SK-N-SH (cell line): ENCODE measurements around the gene DYNC2H1. TPM values are rescaled to one million over a fixed set of nuclear protein-coding genes. Genes with fewer than 3 reads are reported as not detected.

Experiments
- CTCF ChIA-PET: fragments of 300-600, 350-600 bp; formaldehyde crosslinking; extraction: SDS; loops from one replicate; lab custom pipeline; 2021; lab: Yijun Ruan, JAX
- POLR2A ChIA-PET: fragments of 350-600 bp; sonication (Branson Sonifier 250); formaldehyde crosslinking; extraction: SDS; loops from one replicate; lab custom pipeline; 2020; ENCODE audit warnings: antibody characterized with exemption, inconsistent platforms; lab: Yijun Ruan, JAX
- DNase-seq: peaks from one replicate; pipeline ENCODE4 v3.0.0; 2012
- H2AFZ ChIP-seq: fragments of 200-600 bp; sonication (generic); 2 replicates; pipeline ENCODE4 v1.8.1; 2016; ENCODE audit warnings: antibody characterized with exemption, mild to moderate bottlenecking, low read depth
- H3F3A ChIP-seq: fragments of 200-600 bp; sonication (generic); replicated peaks from 2 replicates; pipeline ENCODE3; 2016; ENCODE audit warnings: antibody characterized with exemption, mild to moderate bottlenecking; ENCODE audit not compliant: insufficient read depth
- H3K27ac ChIP-seq, 2 experiments: fragments of 200-500 bp in 1 of 2; fragments of 200-600 bp in 1 of 2; sonication (Bioruptor generic) in 1 of 2; sonication (generic), shearing (Covaris generic) in 1 of 2; 2 replicates each; pipeline versions ENCODE4 v1.5.1 to v1.6.1; 2014 to 2016; ENCODE audit warnings: low read depth in 2 of 2, inconsistent platforms in 1 of 2, low read length in 1 of 2, mild to moderate bottlenecking in 1 of 2, mixed read lengths in 1 of 2
- H3K27me3 ChIP-seq: fragments of 200-600 bp; sonication (generic), shearing (Covaris generic); 2 replicates; pipeline ENCODE4 v1.6.1; 2016; ENCODE audit warnings: mixed run types; ENCODE audit not compliant: insufficient read depth
- H3K36me3 ChIP-seq, 2 experiments: fragments of 200-500 bp in 1 of 2; fragments of 200-600 bp in 1 of 2; sonication (Bioruptor generic) in 1 of 2; sonication (generic) in 1 of 2; replicated peaks in 1 of 2; 2 replicates each; pipeline versions ENCODE3 to v1.5.1; 2014 to 2016; ENCODE audit warnings: low read length in 1 of 2, mild to moderate bottlenecking in 1 of 2; ENCODE audit not compliant: insufficient read depth in 2 of 2, control insufficient read depth in 1 of 2
- H3K4me1 ChIP-seq, 2 experiments: fragments of 200-500 bp in 1 of 2; fragments of 200-600 bp in 1 of 2; sonication (Bioruptor generic) in 1 of 2; sonication (generic), shearing (Covaris generic) in 1 of 2; 2 replicates each; pipeline versions ENCODE4 v1.5.1 to v1.6.1; 2014 to 2016; ENCODE audit warnings: low read depth in 1 of 2, low read length in 1 of 2, mixed run types in 1 of 2; ENCODE audit not compliant: insufficient read depth in 2 of 2, control insufficient read depth in 1 of 2
- H3K4me2 ChIP-seq: fragments of 200-600 bp; sonication (generic), shearing (Covaris generic); 2 replicates; pipeline ENCODE4 v1.6.1; 2017; ENCODE audit warnings: mixed run types
- H3K4me3 ChIP-seq, 2 experiments: fragments of 200-500 bp in 1 of 2; fragments of 200-600 bp in 1 of 2; sonication (Bioruptor generic) in 1 of 2; sonication (generic), shearing (Covaris generic) in 1 of 2; 2 replicates each; pipeline versions ENCODE4 v1.5.1 to v1.8.1; 2014 to 2016; ENCODE audit warnings: low read depth in 2 of 2, inconsistent platforms in 1 of 2, low read length in 1 of 2, mild to moderate bottlenecking in 1 of 2, mixed read lengths in 1 of 2, moderate library complexity in 1 of 2
- H3K79me2 ChIP-seq: fragments of 200-600 bp; sonication (generic); 2 replicates; pipeline ENCODE4 v1.8.1; 2017; ENCODE audit warnings: mild to moderate bottlenecking; ENCODE audit not compliant: insufficient read depth
- H3K9ac ChIP-seq: fragments of 200-600 bp; sonication (generic); 2 replicates; pipeline ENCODE4 v1.6.1; 2017; ENCODE audit warnings: mixed run types
- H3K9me2 ChIP-seq: fragments of 200-600 bp; sonication (generic); 2 replicates; pipeline ENCODE4 v1.6.1; 2017; ENCODE audit warnings: mixed run types
- H3K9me3 ChIP-seq: fragments of 200-600 bp; sonication (generic); 2 replicates; pipeline ENCODE4 v1.6.1; 2017; ENCODE audit warnings: mixed run types, mild to moderate bottlenecking, moderate library complexity
- H4K20me1 ChIP-seq: fragments of 200-600 bp; sonication (generic); 2 replicates; pipeline ENCODE4 v1.6.1; 2017; ENCODE audit warnings: mild to moderate bottlenecking, mixed run types; ENCODE audit not compliant: insufficient read depth
- FOSL2 ChIP-seq: IDR thresholded peaks from 2 replicates; pipeline ENCODE4 v1.4.0; 2012; ENCODE audit warnings: low read depth, mild to moderate bottlenecking, moderate library complexity, borderline replicate concordance
- GABPA ChIP-seq: IDR thresholded peaks from 2 replicates; pipeline ENCODE4 v1.4.0; 2012; ENCODE audit warnings: low read depth, mild to moderate bottlenecking
- IRF3 ChIP-seq: fragments of 150-350 bp; IDR thresholded peaks from 2 replicates; pipeline ENCODE4 v1.6.1; 2016; ENCODE audit warnings: mild to moderate bottlenecking, low read depth, low read length
- JUND ChIP-seq: IDR thresholded peaks from 2 replicates; pipeline ENCODE4 v1.4.0; 2012
- MEF2A ChIP-seq: IDR thresholded peaks from 2 replicates; pipeline ENCODE4 v1.4.0; 2012; ENCODE audit warnings: low read depth, borderline replicate concordance
- MXI1 ChIP-seq: IDR thresholded peaks from 2 replicates; pipeline ENCODE4 v1.6.1; 2012; ENCODE audit warnings: mild to moderate bottlenecking, low read depth, low read length, improper control_type of control experiment
- NFIC ChIP-seq: IDR thresholded peaks from 2 replicates; pipeline ENCODE4 v1.4.0; 2012; ENCODE audit warnings: borderline replicate concordance
- RCOR1 ChIP-seq: fragments of 150-350 bp; IDR thresholded peaks from 2 replicates; pipeline ENCODE4 v1.6.1; 2017; ENCODE audit warnings: antibody characterized with exemption, low read length
- REST ChIP-seq: IDR thresholded peaks from 2 replicates; pipeline ENCODE4 v1.6.1; 2012; ENCODE audit warnings: mild to moderate bottlenecking, low read depth, low read length, moderate library complexity
- RXRA ChIP-seq: IDR thresholded peaks from 2 replicates; pipeline ENCODE4 v1.4.0; 2012; ENCODE audit warnings: low read depth, mild to moderate bottlenecking, borderline replicate concordance
- SIN3A ChIP-seq: IDR thresholded peaks from 2 replicates; pipeline ENCODE4 v1.6.1; 2012; ENCODE audit warnings: low read depth, mild to moderate bottlenecking, low read length, moderate library complexity, borderline replicate concordance
- TCF12 ChIP-seq: IDR thresholded peaks from 2 replicates; pipeline ENCODE4 v1.4.0; 2012
- TEAD4 ChIP-seq: IDR thresholded peaks from 2 replicates; pipeline ENCODE4 v1.4.0; 2012; ENCODE audit warnings: mild to moderate bottlenecking, borderline replicate concordance; ENCODE audit not compliant: insufficient read depth
- USF1 ChIP-seq: IDR thresholded peaks from 2 replicates; pipeline ENCODE4 v1.4.0; 2012; ENCODE audit warnings: low read depth, borderline replicate concordance
- USF2 ChIP-seq: fragments of 150-350 bp; IDR thresholded peaks from 2 replicates; pipeline ENCODE4 v1.6.1; 2017; ENCODE audit warnings: antibody characterized with exemption, low read length, low read depth, borderline replicate concordance
- YY1 ChIP-seq: IDR thresholded peaks from 2 replicates; pipeline ENCODE4 v1.4.0; 2012; ENCODE audit warnings: low read depth, mild to moderate bottlenecking
- WGBS: methylation state at CpG from one replicate; pipeline ENCODE4 v1.1.6; 2017; ENCODE audit warnings: low lambda C conversion rate; 5-methylcytosine and 5-hydroxymethylcytosine counted together
- polyA plus RNA-seq, 3 experiments: library from polyadenylated mRNA; depleted of rRNA; stranded (reverse); fragments of >200 nt; gene quantifications; 2 replicates each; pipeline ENCODE4 v1.2.3, GENCODE V29; 2012
- TF ChIP-seq, protein P1 (sequence below): fragments of 200-600 bp; sonication (generic); IDR thresholded peaks from 2 replicates; pipeline ENCODE4 v1.6.1; 2017; ENCODE audit warnings: antibody characterized with exemption, mild to moderate bottlenecking, moderate library complexity
- TF ChIP-seq, protein P2 (sequence below): IDR thresholded peaks from 2 replicates; pipeline ENCODE4; 2012

DYNC2H1 gene
- polyA plus RNA-seq, 1 of the 3 experiments (the other 2 are of a cell fraction): 15.3 TPM

DNA sequence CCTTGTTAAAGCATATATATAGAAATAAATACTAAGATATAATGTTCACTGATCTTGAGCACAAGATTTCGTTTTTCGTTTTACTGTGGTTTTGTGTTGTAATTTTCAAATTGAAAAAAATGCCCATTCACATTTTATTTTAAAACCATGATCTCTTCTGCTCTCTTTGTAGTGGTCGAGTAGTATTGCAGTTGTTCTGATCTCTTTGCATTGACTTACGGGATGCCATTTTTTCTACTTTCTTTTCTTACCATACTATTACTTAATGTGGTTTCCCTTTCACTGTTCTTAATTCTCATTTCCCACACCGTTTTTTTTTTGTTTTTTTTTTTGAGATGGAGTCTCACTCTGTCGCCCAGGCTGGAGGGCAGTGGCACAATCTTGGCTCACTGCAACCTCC, 289.6 kb downstream of the DYNC2H1 start:
- 84% methylated on average over 6 of the region's 6 CpGs for WGBS
- H3F3A ChIP-seq: no peaks in the 10 kb centered on the region
- no peaks in the 10 kb centered on the region for H3K27me3 ChIP-seq
- POLR2A ChIA-PET: no interaction called here
- no peak overlapping the region for H3K4me2 ChIP-seq
- TF ChIP-seq SIN3A (no peak), REST (no peak), RCOR1 (no peak)
- no peak overlapping the region for H2AFZ ChIP-seq
- no peak overlapping the region for H3K9ac ChIP-seq
- CTCF ChIA-PET: interaction anchor here (1.0 to 1.1 kb wide), 2 partner anchors 13 to 43 kb away, joined by 3 read pairs; no protein-coding TSS in a partner anchor
- peaks cover 13 to 17% of the 10 kb centered on the region in 2 experiments for H3K36me3 ChIP-seq
- DNase-seq: no peak
- H3K4me1 ChIP-seq: peaks cover 0 to 6% of the 10 kb centered on the region in 2 experiments; a peak in 2 of 4 replicates
- no peaks in the 10 kb centered on the region for H3K9me2 ChIP-seq
- H4K20me1 ChIP-seq: no peaks in the 10 kb centered on the region
- H3K9me3 ChIP-seq: no peaks in the 10 kb centered on the region
- H3K27ac ChIP-seq: no peak overlapping the region
- H3K79me2 ChIP-seq: no peaks in the 10 kb centered on the region
- no peak overlapping the region for H3K4me3 ChIP-seq

DNA sequence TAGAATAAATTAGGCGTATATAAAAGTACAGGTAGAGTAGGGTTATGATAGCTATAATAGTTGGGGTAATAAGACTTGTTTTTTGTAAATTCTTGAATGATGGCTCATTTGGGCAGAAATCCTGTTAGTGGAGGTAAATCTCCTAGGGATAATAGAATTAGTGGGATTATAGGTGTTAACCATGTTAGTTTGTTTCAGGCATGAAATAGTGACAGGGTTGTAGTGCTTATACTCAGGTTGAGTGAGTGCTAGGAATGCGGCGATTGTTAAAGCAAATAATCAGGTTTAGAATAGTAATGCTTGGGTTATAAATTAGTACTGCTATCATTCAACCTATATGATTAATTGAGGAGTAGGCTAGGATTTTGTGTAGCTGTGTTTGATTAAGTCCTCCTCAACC, 297.1 kb downstream of the DYNC2H1 start:
- ChIA-PET POLR2A (no interaction called here), CTCF (interaction anchor here (0.6 kb wide), 1 partner anchor 28 kb away, joined by 3 read pairs; no protein-coding TSS in a partner anchor)
- no peaks in the 10 kb centered on the region for H3K9me2 ChIP-seq
- H3K27me3 ChIP-seq: no peaks in the 10 kb centered on the region
- H3K9me3 ChIP-seq: no peaks in the 10 kb centered on the region
- no peak for DNase-seq
- H2AFZ ChIP-seq: no peak overlapping the region
- H3K27ac ChIP-seq: no peak overlapping the region
- H4K20me1 ChIP-seq: no peaks in the 10 kb centered on the region
- no peaks in the 10 kb centered on the region for H3F3A ChIP-seq
- no peak overlapping the region for H3K4me3 ChIP-seq
- 97% methylated on average over 3 of the region's 3 CpGs for WGBS
- H3K4me2 ChIP-seq: no peak overlapping the region
- H3K4me1 ChIP-seq: no peaks in the 10 kb centered on the region
- TF ChIP-seq, protein P1, sequence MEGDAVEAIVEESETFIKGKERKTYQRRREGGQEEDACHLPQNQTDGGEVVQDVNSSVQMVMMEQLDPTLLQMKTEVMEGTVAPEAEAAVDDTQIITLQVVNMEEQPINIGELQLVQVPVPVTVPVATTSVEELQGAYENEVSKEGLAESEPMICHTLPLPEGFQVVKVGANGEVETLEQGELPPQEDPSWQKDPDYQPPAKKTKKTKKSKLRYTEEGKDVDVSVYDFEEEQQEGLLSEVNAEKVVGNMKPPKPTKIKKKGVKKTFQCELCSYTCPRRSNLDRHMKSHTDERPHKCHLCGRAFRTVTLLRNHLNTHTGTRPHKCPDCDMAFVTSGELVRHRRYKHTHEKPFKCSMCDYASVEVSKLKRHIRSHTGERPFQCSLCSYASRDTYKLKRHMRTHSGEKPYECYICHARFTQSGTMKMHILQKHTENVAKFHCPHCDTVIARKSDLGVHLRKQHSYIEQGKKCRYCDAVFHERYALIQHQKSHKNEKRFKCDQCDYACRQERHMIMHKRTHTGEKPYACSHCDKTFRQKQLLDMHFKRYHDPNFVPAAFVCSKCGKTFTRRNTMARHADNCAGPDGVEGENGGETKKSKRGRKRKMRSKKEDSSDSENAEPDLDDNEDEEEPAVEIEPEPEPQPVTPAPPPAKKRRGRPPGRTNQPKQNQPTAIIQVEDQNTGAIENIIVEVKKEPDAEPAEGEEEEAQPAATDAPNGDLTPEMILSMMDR: no peak
- TF ChIP-seq TEAD4 (no peak), NFIC (no peak), FOSL2 (no peak), MEF2A (no peak), GABPA (no peak), SIN3A (no peak), USF2 (no peak), JUND (no peak), MXI1 (no peak), IRF3 (no peak), USF1 (no peak), TCF12 (no peak), YY1 (no peak), RXRA (no peak)
- TF ChIP-seq, protein P2, sequence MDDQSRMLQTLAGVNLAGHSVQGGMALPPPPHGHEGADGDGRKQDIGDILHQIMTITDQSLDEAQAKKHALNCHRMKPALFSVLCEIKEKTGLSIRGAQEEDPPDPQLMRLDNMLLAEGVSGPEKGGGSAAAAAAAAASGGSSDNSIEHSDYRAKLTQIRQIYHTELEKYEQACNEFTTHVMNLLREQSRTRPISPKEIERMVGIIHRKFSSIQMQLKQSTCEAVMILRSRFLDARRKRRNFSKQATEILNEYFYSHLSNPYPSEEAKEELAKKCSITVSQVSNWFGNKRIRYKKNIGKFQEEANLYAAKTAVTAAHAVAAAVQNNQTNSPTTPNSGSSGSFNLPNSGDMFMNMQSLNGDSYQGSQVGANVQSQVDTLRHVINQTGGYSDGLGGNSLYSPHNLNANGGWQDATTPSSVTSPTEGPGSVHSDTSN: no peak
- no peaks in the 10 kb centered on the region for H3K79me2 ChIP-seq
- peaks cover 0 to 3% of the 10 kb centered on the region in 2 experiments for H3K36me3 ChIP-seq
- H3K9ac ChIP-seq: no peak overlapping the region
